Peyer's patch (tissue), 4 donors: ENCODE measurements around the gene FRMD1. TPM values are rescaled to one million over a fixed set of nuclear protein-coding genes. Genes with fewer than 3 reads are reported as not detected.

Source experiments
- DNase-seq, 3 donors: peaks; one replicate each; pipeline ENCODE4 v3.0.0-alpha.2; 2017 to 2019
- H3K27ac ChIP-seq, 4 donors: fragments of 200-600 bp; sonication (generic); one replicate each; pipeline ENCODE4 v1.5.1; 2016 to 2019
- H3K27me3 ChIP-seq, 2 donors: fragments of 200-600 bp; sonication (generic); one replicate each; pipeline ENCODE4 v1.5.1; 2019
- H3K36me3 ChIP-seq, 3 donors: fragments of 200-600 bp; sonication (generic); one replicate each; pipeline ENCODE4 v1.5.1; 2016 to 2019
- H3K4me1 ChIP-seq, 4 donors: fragments of 200-600 bp; sonication (generic); one replicate each; pipeline ENCODE4 v1.5.1; 2016 to 2019
- H3K4me3 ChIP-seq, 4 donors: fragments of 200-600 bp; sonication (generic); 1 replicate in 3 of 4; 2 replicates in 1 of 4; pipeline ENCODE4 v1.5.1; 2016 to 2019; ENCODE audit warnings: mild to moderate bottlenecking in 1 of 4
- H3K9me3 ChIP-seq, 4 donors: fragments of 200-600 bp; sonication (generic); one replicate each; pipeline ENCODE4 v1.5.1; 2016 to 2019; ENCODE audit warnings: mild to moderate bottlenecking in 1 of 4
- POLR2A ChIP-seq, 2 donors: fragments of 450-650 bp; IDR thresholded peaks; one replicate each; pipeline ENCODE4 v1.5.1; 2017; ENCODE audit warnings: antibody characterized with exemption in 2 of 2, mild to moderate bottlenecking in 2 of 2, moderate library complexity in 2 of 2
- total RNA-seq, 4 donors: library from RNA; depleted of rRNA; stranded (reverse); fragments of >200 nt; gene quantifications; one replicate each; pipeline ENCODE4 v1.1.0, GENCODE V29; 2016
- TF ChIP-seq, protein P1 (sequence below), 6 experiments: fragments of 450-650 bp in 4 of 6; fragments of 200-600 bp in 2 of 6; sonication (generic) in 1 of 6; IDR thresholded peaks; one replicate each; pipeline ENCODE4 v1.5.1; 2017 to 2019; ENCODE audit warnings: antibody characterized with exemption in 6 of 6, mild to moderate bottlenecking in 3 of 6, moderate library complexity in 1 of 6

FRMD1 gene
- 10 to 100 TPM in 3 of 4 donors, 1 to 10 TPM in 1; 1.7 to 28.7 (median 15.7) TPM for total RNA-seq

DNA sequence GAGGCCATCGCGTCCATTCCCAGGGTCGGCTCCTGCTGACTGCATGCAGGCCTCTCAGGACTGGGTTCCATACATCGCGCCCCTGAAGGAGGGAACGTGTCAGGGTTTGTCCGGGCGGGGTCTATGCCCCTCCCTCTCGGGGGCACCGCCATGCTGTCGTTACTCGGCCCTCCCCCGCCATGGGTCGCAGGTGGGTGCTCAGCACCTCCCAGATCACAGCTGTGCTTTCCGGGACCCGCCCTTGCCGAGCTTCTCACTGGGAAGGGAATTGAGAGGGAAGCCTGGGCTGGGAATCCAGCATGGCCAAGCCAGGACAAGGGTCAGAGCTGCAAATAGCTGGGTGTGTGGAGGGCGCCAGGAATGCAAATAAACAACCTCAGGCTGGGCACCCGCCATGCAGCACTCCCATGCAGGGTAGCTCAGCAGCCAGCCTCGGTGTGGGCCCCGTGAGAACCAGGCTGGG is at the start of gene FRMD1:
FRMD1 (minus strand) TSS at position 270 of the 463 bp plus-strand sequence; CDS start at position 152, 118 bp downstream.
- H3K36me3 ChIP-seq = no peaks in the 10 kb centered on the region
- TF ChIP-seq POLR2A (IDR thresholded peaks at IDR 0.05) = peak; percentile 17 to 19
- TF ChIP-seq, protein P1, sequence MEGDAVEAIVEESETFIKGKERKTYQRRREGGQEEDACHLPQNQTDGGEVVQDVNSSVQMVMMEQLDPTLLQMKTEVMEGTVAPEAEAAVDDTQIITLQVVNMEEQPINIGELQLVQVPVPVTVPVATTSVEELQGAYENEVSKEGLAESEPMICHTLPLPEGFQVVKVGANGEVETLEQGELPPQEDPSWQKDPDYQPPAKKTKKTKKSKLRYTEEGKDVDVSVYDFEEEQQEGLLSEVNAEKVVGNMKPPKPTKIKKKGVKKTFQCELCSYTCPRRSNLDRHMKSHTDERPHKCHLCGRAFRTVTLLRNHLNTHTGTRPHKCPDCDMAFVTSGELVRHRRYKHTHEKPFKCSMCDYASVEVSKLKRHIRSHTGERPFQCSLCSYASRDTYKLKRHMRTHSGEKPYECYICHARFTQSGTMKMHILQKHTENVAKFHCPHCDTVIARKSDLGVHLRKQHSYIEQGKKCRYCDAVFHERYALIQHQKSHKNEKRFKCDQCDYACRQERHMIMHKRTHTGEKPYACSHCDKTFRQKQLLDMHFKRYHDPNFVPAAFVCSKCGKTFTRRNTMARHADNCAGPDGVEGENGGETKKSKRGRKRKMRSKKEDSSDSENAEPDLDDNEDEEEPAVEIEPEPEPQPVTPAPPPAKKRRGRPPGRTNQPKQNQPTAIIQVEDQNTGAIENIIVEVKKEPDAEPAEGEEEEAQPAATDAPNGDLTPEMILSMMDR (IDR thresholded peaks at IDR 0.05) = no peak
- peak within 1 kb of the TSS in 3 of 4 donors; percentile 15 to 54 (median 40) for H3K4me3 ChIP-seq
- H3K9me3 ChIP-seq = no peaks in the 10 kb centered on the region
- peaks cover 0 to 17% (median 0%) of the 10 kb centered on the region in 4 donors for H3K4me1 ChIP-seq
- H3K27me3 ChIP-seq = no peaks in the 10 kb centered on the region
- peak in 2 of 3 donors; percentile 79 to 84 for DNase-seq
- H3K27ac ChIP-seq = peak within 1 kb of the TSS in 3 of 4 donors; percentile 22 to 63 (median 25)

DNA sequence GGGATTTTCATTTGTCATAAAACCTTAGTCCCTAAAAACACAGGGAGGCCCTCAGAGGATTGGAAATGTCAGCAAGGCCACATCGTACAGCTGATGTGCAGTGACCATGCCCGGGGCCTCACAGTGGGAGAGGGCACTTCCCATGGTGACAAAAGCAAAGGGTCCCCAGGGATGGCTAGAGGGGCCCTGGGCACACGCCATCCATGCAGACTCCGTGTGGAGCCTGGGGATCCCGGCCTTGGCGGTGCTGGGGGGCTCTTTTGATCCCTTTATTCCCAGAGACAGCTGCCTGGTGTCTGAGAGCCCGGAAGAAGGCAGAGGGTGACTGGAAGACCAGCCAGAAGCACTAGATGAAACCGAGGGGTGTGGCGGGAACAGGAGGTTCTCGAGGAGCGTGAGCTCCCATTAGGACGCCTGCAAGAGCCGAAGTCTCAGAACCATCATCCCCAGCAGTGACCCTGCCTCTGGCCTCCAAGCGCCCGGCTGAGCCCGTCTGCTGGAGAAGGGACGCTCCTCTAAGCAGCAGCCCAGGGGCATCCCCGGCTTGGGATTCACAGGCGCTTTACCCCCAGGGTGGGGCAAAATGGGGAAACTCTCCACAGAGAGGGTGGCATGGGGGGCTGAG is 49.1 kb upstream of the FRMD1 start:
- DNase-seq = peak in 1 of 3 donors; percentile 36
- no peak overlapping the region for H3K27ac ChIP-seq
- H3K9me3 ChIP-seq = no peaks in the 10 kb centered on the region
- H3K4me3 ChIP-seq = no peak overlapping the region
- peaks cover 0 to 4% (median 0%) of the 10 kb centered on the region in 4 donors for H3K4me1 ChIP-seq
- no peak for TF ChIP-seq POLR2A (IDR thresholded peaks at IDR 0.05)
- TF ChIP-seq, protein P1 (IDR thresholded peaks at IDR 0.05) = no peak
- no peaks in the 10 kb centered on the region for H3K36me3 ChIP-seq
- no peaks in the 10 kb centered on the region for H3K27me3 ChIP-seq

DNA sequence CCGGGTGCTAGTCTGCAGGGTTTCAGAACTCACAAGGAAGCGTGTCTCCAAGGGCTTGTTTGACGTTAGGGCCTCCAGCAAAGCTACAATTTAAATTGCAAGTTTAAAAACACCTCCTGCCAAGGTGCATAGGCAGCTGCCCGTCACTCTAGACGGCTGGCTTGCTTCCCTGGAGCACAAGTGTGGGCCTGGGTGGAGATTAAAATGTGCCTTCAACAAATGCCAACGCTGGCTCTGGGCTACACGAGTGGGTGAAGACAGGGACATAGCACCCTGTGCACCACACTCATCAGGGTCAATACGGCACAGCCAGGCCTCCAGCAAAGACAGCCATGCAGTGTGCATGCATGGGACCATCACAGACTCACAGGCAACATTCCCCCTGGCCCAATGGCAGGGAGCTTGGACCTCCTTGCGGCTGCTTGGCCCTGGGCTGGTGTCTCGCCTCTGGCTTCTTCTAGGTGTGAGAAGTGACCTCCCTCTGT is 48.4 kb upstream of the FRMD1 start:
- TF ChIP-seq, protein P1 (IDR thresholded peaks at IDR 0.05) = no peak
- no peak for TF ChIP-seq POLR2A (IDR thresholded peaks at IDR 0.05)
- Histone ChIP-seq H3K4me1 (peaks cover 0 to 3% (median 0%) of the 10 kb centered on the region in 4 donors), H3K27ac (no peak overlapping the region), H3K9me3 (no peaks in the 10 kb centered on the region), H3K27me3 (no peaks in the 10 kb centered on the region), H3K36me3 (no peaks in the 10 kb centered on the region), H3K4me3 (no peak overlapping the region)
- peak in 1 of 3 donors; percentile 38 for DNase-seq

DNA sequence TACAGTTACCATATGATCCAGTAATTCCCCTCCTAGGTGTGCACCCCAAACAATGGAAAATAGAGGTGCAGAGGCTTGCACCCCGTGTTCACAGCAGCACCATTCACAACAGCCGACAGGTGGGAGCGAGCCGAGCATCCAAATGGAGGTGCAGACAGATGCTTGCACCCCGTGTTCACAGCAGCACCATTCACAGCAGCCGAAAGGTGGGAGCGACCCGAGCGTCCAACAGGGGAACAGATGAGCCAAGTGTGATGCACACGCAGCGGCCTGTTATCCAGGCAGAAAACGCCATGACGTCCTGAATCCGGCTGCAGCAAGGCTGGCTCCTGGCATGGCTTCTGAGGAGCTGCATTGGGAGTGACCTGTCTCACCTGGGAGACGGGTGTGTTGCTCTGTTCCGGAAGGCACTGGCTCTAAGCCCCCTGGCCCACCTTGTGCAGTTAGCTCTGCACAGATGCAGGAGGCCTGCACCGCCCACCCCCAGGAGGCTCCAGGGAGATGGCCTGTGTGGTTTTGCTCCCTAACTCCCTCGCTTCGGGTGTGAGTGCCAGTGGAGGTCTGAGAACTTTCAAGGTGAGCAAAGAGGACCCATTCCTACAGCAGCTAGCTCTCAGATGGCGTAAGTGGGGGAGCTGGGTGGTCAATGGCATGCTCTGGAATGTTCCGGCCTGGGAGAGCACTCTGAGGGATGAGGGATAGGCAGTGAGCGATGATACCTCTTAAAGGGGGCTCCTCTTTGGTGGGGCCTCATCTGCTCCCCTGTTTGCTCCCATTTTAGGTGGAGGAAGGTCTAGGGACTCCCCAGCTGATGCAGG is 47.8 kb upstream of the FRMD1 start:
- Histone ChIP-seq H3K9me3 (no peaks in the 10 kb centered on the region), H3K4me1 (no peaks in the 10 kb centered on the region), H3K27ac (no peak overlapping the region), H3K4me3 (no peak overlapping the region), H3K27me3 (no peaks in the 10 kb centered on the region), H3K36me3 (no peaks in the 10 kb centered on the region)
- TF ChIP-seq, protein P1 (IDR thresholded peaks at IDR 0.05) = no peak
- no peak for TF ChIP-seq POLR2A (IDR thresholded peaks at IDR 0.05)
- peak in 1 of 3 donors; percentile 15 for DNase-seq

DNA sequence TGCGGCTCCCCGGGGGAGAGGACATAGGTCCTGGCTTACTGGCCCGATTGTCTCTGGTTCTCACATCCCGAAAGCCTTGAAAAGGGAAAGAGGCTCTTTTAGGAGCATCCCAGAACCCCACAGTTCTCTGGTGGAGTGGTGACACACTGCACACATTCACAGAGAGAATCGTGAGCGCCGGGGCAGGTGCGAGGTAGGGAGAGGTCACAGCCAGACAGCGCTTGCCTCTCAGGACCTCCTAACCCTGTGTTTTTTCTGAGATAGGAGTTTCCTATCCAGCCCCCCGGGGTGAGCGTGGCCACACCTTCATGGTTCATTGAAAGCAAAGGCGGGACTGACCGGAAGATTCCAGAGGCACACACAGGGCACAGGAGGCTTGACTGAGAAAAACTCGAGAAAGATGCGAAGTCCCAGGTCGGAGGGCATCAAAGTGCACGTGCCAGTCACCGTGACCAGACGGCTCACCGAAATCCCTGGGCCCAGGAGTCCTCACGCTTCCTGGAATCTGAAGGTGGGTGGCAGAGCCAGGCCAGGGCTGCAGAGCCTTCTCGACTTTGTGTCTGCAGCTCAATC is 46.5 kb upstream of the FRMD1 start:
- no peaks in the 10 kb centered on the region for H3K9me3 ChIP-seq
- no peak for TF ChIP-seq POLR2A (IDR thresholded peaks at IDR 0.05)
- TF ChIP-seq, protein P1 (IDR thresholded peaks at IDR 0.05) = no peak
- no peaks in the 10 kb centered on the region for H3K27me3 ChIP-seq

More for the DNA sequence above, 46.5 kb upstream of the FRMD1 start:
- Histone ChIP-seq H3K36me3 (no peaks in the 10 kb centered on the region), H3K27ac (no peak overlapping the region), H3K4me1 (no peaks in the 10 kb centered on the region), H3K4me3 (no peak overlapping the region)
- DNase-seq = peak in 1 of 3 donors; percentile 30
